HepG2 (cell line): ENCODE measurements around the gene CGA. TPM values are rescaled to one million over a fixed set of nuclear protein-coding genes. Genes with fewer than 3 reads are reported as not detected.

Experiments
- ATAC-seq: fragments of 200-7000 bp; cut with Tn5 transposase; 3 replicates; pipeline ENCODE4 v1.9.1; 2020; ENCODE audit warnings: mild to moderate bottlenecking, moderate library complexity
- BruUV-seq: library from RNA; stranded (reverse); fragments of 400-500 nt; replicated peaks from 2 replicates; lab custom pipeline; 2021; lab: Mats Ljungman, UMichigan
- CTCF ChIA-PET: fragments of 300-600 bp; formaldehyde crosslinking; extraction: SDS; loops from one replicate; lab custom pipeline; 2021; ENCODE audit warnings: low total read pairs, inconsistent platforms, low intra/inter-chr PET ratio; lab: Yijun Ruan, JAX
- POLR2A ChIA-PET: fragments of 350-600 bp; sonication (Branson Sonifier 250); formaldehyde crosslinking; loops from one replicate; lab custom pipeline; 2020; ENCODE audit warnings: antibody characterized with exemption, inconsistent platforms; lab: Yijun Ruan, JAX
- DNase-seq: peaks from one replicate; pipeline ENCODE4 v3.0.0-alpha.2; 2015; ENCODE audit warnings: low spot score
- FAIRE-seq: peaks from 3 replicates; lab custom pipeline; 2011; peaks lifted over from hg19 to GRCh38; lab: Jason Lieb, UNC
- H2AFZ ChIP-seq: one replicate; pipeline ENCODE4 v1.6.1; 2011; ENCODE audit warnings: low read length, inconsistent platforms
- H3K27ac ChIP-seq: fragments of 300-600 bp; 3 replicates; pipeline ENCODE4 v1.8.0; 2011; ENCODE audit warnings: mixed run types, mild to moderate bottlenecking, mixed read lengths, low read length, inconsistent platforms; ENCODE audit not compliant: insufficient read depth; ENCODE audit errors: extremely low read length
- H3K27me3 ChIP-seq, 2 experiments: fragments of 200-600 bp in 1 of 2; 2 replicates in 1 of 2; 3 replicates in 1 of 2; pipeline versions ENCODE4 v1.6.0 to v1.8.0; 2011; ENCODE audit warnings: low read length in 2 of 2, mild to moderate bottlenecking in 2 of 2, moderate library complexity in 2 of 2, inconsistent platforms in 1 of 2; ENCODE audit not compliant: insufficient read depth in 2 of 2, control insufficient read depth in 1 of 2
- H3K36me3 ChIP-seq, 2 experiments: fragments of 200-600 bp in 1 of 2; replicated peaks in 1 of 2; 2 replicates in 1 of 2; 3 replicates in 1 of 2; pipeline versions ENCODE4 v1.5.1 to v1.8.0; 2011; ENCODE audit warnings: low read length in 2 of 2, inconsistent platforms in 1 of 2; ENCODE audit not compliant: insufficient read depth in 2 of 2, control insufficient read depth in 1 of 2
- H3K4me1 ChIP-seq: 2 replicates; pipeline ENCODE4 v1.5.1; 2012; ENCODE audit warnings: low read length, inconsistent platforms; ENCODE audit not compliant: insufficient read depth
- H3K4me2 ChIP-seq: 2 replicates; pipeline ENCODE4 v1.6.0; 2011; ENCODE audit warnings: low read depth, low read length, inconsistent platforms
- H3K4me3 ChIP-seq, 3 experiments: fragments of 200-600 bp in 1 of 3; sonication (generic), shearing (Covaris generic) in 1 of 3; replicated peaks in 1 of 3; 2 replicates each; pipeline ENCODE4 v1.5.1; 2011 to 2016; ENCODE audit warnings: low read length in 3 of 3, inconsistent platforms in 2 of 3, low read depth in 2 of 3, mild to moderate bottlenecking in 2 of 3, control low read depth in 1 of 3, mixed read lengths in 1 of 3; ENCODE audit not compliant: insufficient read depth in 1 of 3
- H3K79me2 ChIP-seq: one replicate; pipeline ENCODE4 v1.6.1; 2011; ENCODE audit warnings: low read length, inconsistent platforms; ENCODE audit not compliant: insufficient read depth
- H3K9ac ChIP-seq: 2 replicates; pipeline ENCODE4 v1.6.0; 2011; ENCODE audit warnings: mild to moderate bottlenecking, low read depth, low read length, inconsistent platforms; ENCODE audit not compliant: insufficient read depth
- H3K9me3 ChIP-seq: 2 replicates; pipeline ENCODE4 v1.5.1; 2012; ENCODE audit warnings: mild to moderate bottlenecking, low read length
- H4K20me1 ChIP-seq: 2 replicates; pipeline ENCODE4 v1.6.0; 2011; ENCODE audit warnings: inconsistent platforms, mild to moderate bottlenecking, low read length, moderate library complexity; ENCODE audit not compliant: insufficient read depth
- ATF6 ChIP-seq: sonication (generic); formaldehyde crosslinking; conservative IDR thresholded peaks from 2 replicates; pipeline ENCODE4 v1.4.0; 2020; ENCODE audit warnings: missing genetic modification reagents
- BCL6 ChIP-seq: IDR thresholded peaks from 2 replicates; pipeline ENCODE4 v1.6.1; 2016; ENCODE audit warnings: missing genetic modification reagents, missing compliant biosample characterization
- GATAD1 ChIP-seq: IDR thresholded peaks from 2 replicates; pipeline ENCODE4 v1.6.1; 2016; ENCODE audit warnings: missing genetic modification reagents, missing compliant biosample characterization
- IRF2 ChIP-seq: IDR thresholded peaks from 2 replicates; pipeline ENCODE4 v1.6.1; 2018; ENCODE audit warnings: missing genetic modification reagents, missing compliant biosample characterization
- KLF12 ChIP-seq: sonication (generic); formaldehyde crosslinking; IDR thresholded peaks from 2 replicates; pipeline ENCODE4 v1.4.0; 2020; ENCODE audit warnings: missing genetic modification reagents, borderline replicate concordance
- REPIN1 ChIP-seq: sonication (generic); formaldehyde crosslinking; IDR thresholded peaks from 2 replicates; pipeline ENCODE4 v1.8.0; 2022; ENCODE audit warnings: missing genetic modification reagents, low read depth, mild to moderate bottlenecking, borderline replicate concordance
- TBL1XR1 ChIP-seq: fragments of 150-350 bp; IDR thresholded peaks from 2 replicates; pipeline ENCODE4 v1.6.1; 2014; ENCODE audit warnings: borderline replicate concordance, low read length; ENCODE audit not compliant: partially characterized antibody
- ZNF256 ChIP-seq: sonication (generic); formaldehyde crosslinking; conservative IDR thresholded peaks from 2 replicates; pipeline ENCODE4 v1.4.0; 2020; ENCODE audit warnings: missing genetic modification reagents
- ZNF260 ChIP-seq: sonication (generic); formaldehyde crosslinking; IDR thresholded peaks from 2 replicates; pipeline ENCODE4 v1.4.0; 2020; ENCODE audit warnings: missing genetic modification reagents, low read depth, mild to moderate bottlenecking, borderline replicate concordance
- ZNF280D ChIP-seq: sonication (generic); formaldehyde crosslinking; IDR thresholded peaks from 2 replicates; pipeline ENCODE4 v1.5.1; 2020; ENCODE audit warnings: mild to moderate bottlenecking, missing genetic modification reagents
- ZNF326 ChIP-seq: sonication (generic); formaldehyde crosslinking; IDR thresholded peaks from 2 replicates; pipeline ENCODE4 v1.4.0; 2020; ENCODE audit warnings: missing genetic modification reagents, borderline replicate concordance
- ZSCAN5A ChIP-seq: sonication (generic); formaldehyde crosslinking; IDR thresholded peaks from 2 replicates; pipeline ENCODE4 v1.8.0; 2022; ENCODE audit warnings: mild to moderate bottlenecking, missing genetic modification reagents, borderline replicate concordance
- WGBS: methylation state at CpG from one replicate; pipeline ENCODE4 v1.1.6; 2017; ENCODE audit warnings: low lambda C conversion rate; 5-methylcytosine and 5-hydroxymethylcytosine counted together
- in situ Hi-C: cut with HindIII; loops from 2 replicates; pipeline ENCODE4 v1.10.0; 2017; ENCODE audit warnings: low pct_unique_long_range_greater_than_20kb; ENCODE audit not compliant: extremely low pct_ligation_motif_present
- intact Hi-C: fragments of 100-400 bp; cut with micrococcal nuclease; formaldehyde crosslinking; loops from one replicate; pipeline ENCODE4 v1.10.0; 2022; ENCODE audit not compliant: unreplicated experiment
- polyA plus RNA-seq, 8 experiments: library from polyadenylated mRNA; depleted of rRNA in 3 of 8; stranded (reverse) in 7 of 8; unstranded in 1 of 8; fragments of >200 nt; fragmentation: Illumina TruSeq in 4 of 8; extraction: Trizol in 4 of 8; gene quantifications; 2 replicates each; pipeline versions ENCODE4 v1.2.1 to v1.2.3, GENCODE V29; 2011 to 2016; ENCODE audit warnings: low read depth in 4 of 8, missing spikeins in 1 of 8, mixed read lengths in 1 of 8; ENCODE audit not compliant: insufficient read depth in 1 of 8
- total RNA-seq, 5 experiments: library from RNA; depleted of rRNA; stranded (reverse); fragments of >200 nt; fragmentation: Illumina TruSeq; extraction: Trizol; gene quantifications; 2 replicates each; pipeline ENCODE4 v1.2.3, GENCODE V29; 2016; ENCODE audit warnings: low read depth in 1 of 5

Gene CGA
- total and polyA plus RNA-seq, 2 of the 13 experiments (the other 11 are each of a cell fraction or from before 2014, with no cell fraction given), result 0.09 TPM; not detected in 1

- in situ Hi-C loops, result no loop called here
- DNase-seq (no peak), ATAC-seq (no peak), FAIRE-seq (no peak)
- Histone ChIP-seq H3K4me2 (no peak overlapping the region), H3K4me1 (no peaks in the 10 kb centered on the region), H3K27ac (no peak overlapping the region), H3K79me2 (no peaks in the 10 kb centered on the region), H3K4me3 (no peak overlapping the region), H4K20me1 (no peaks in the 10 kb centered on the region), H3K27me3 (no peaks in the 10 kb centered on the region), H3K9me3 (no peaks in the 10 kb centered on the region), H3K36me3 (no peaks in the 10 kb centered on the region), H3K9ac (no peak overlapping the region), H2AFZ (no peak overlapping the region)
- no peak for TF ChIP-seq ZSCAN5A (CRISPR knock-in tag)
- TF ChIP-seq BCL6 (CRISPR knock-in tag), result peak; percentile 83
- TF ChIP-seq ZNF256 (CRISPR knock-in tag), result no peak
- 0% methylated on average over 1 of the region's 1 CpG for WGBS
- ChIA-PET POLR2A (no interaction called here), CTCF (no interaction called here)
- intact Hi-C loops, result no loop called here
- BruUV-seq, result no TSS peak
Measured at GRCh38 chr6:87126501-87126900, 31.6 kb upstream of the CGA start.

- Histone ChIP-seq H3K27ac (no peak overlapping the region), H3K36me3 (no peaks in the 10 kb centered on the region), H3K4me1 (no peaks in the 10 kb centered on the region), H3K4me3 (no peak overlapping the region), H3K27me3 (no peaks in the 10 kb centered on the region), H3K4me2 (no peak overlapping the region), H2AFZ (no peak overlapping the region), H3K9me3 (no peaks in the 10 kb centered on the region), H4K20me1 (no peaks in the 10 kb centered on the region), H3K79me2 (no peaks in the 10 kb centered on the region), H3K9ac (no peak overlapping the region)
- CTCF ChIA-PET, result no interaction called here
- WGBS, result 31% methylated on average over 5 of the region's 5 CpGs
- FAIRE-seq (no peak), DNase-seq (no peak), ATAC-seq (no peak)
- intact Hi-C loops, result no loop called here
- POLR2A ChIA-PET, result no interaction called here
- in situ Hi-C loops, result no loop called here
- no TSS peak for BruUV-seq
- no peak for TF ChIP-seq IRF2 (CRISPR knock-in tag)
- no peak for TF ChIP-seq ZNF280D (CRISPR knock-in tag)
- no peak for TF ChIP-seq ZNF326 (CRISPR knock-in tag)
- TF ChIP-seq REPIN1 (CRISPR knock-in tag), result no peak
- TF ChIP-seq ATF6 (CRISPR knock-in tag), result no peak
- no peak for TF ChIP-seq ZNF260 (CRISPR knock-in tag)
- TF ChIP-seq TBL1XR1, result no peak
- no peak for TF ChIP-seq KLF12 (CRISPR knock-in tag)
- TF ChIP-seq GATAD1 (CRISPR knock-in tag), result no peak
Measured at GRCh38 chr6:87124074-87124473, 29.2 kb upstream of the CGA start.
